ENCODE results near the gene SLC39A10.
"Not testable (repeated sequence)": the region's sequence is repeated elsewhere in the genome, so short reads cannot be mapped to it uniquely, and the experiment has no call there.

SLC39A10 gene

GRCh38 chr2:195662138-195662537, 5.1 kb downstream of the SLC39A10 start:
- peaks cover 22% of the 10 kb centered on the region for H3K4me1 ChIP-seq (ENCODE audit: control insufficient read depth, low read depth, low read length)
- H3K27me3 ChIP-seq (ENCODE audit: control insufficient read depth, insufficient read depth, low read length): no peaks in the 10 kb centered on the region
- no peak overlapping the region for H3K27ac ChIP-seq (ENCODE audit: low read length)
- no peak overlapping the region for H3K4me3 ChIP-seq (ENCODE audit: low read length)
- H3K9me3 ChIP-seq (ENCODE audit: control insufficient read depth, low read depth, low read length): no peaks in the 10 kb centered on the region
- no peaks in the 10 kb centered on the region for H3K36me3 ChIP-seq (ENCODE audit: control insufficient read depth, low read depth, low read length)
- no peak overlapping the region for H3K9ac ChIP-seq (ENCODE audit: low read length)

GRCh38 chr2:195663007-195663406, 6.0 kb downstream of the SLC39A10 start:
- H3K9ac ChIP-seq (ENCODE audit: low read length): no peak overlapping the region
- no peaks in the 10 kb centered on the region for H3K27me3 ChIP-seq (ENCODE audit: control insufficient read depth, insufficient read depth, low read length)
- H3K36me3 ChIP-seq (ENCODE audit: control insufficient read depth, low read depth, low read length): no peaks in the 10 kb centered on the region
- no peak overlapping the region for H3K27ac ChIP-seq (ENCODE audit: low read length)
- H3K4me3 ChIP-seq (ENCODE audit: low read length): no peak overlapping the region
- H3K9me3 ChIP-seq (ENCODE audit: control insufficient read depth, low read depth, low read length): no peaks in the 10 kb centered on the region
- peaks cover 22% of the 10 kb centered on the region for H3K4me1 ChIP-seq (ENCODE audit: control insufficient read depth, low read depth, low read length)

DNA sequence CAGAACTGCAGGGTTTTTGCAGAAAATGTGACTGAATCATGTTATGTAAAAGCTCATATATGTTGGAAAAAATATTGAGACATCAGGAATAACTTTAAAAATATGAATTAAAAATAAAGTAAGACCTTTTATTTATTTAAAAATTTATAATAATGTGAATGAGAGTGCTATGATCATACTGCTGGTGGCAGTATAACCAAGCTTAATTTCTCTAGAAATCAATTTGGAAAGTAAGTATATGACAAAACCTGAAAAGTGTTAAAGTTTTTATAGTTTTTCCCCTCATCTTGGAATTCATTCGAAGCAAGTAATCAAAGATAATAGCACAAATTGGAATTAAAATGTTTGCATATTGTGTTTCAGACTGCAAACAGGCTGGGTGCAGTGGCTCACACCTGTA, 7.5 kb downstream of the SLC39A10 start:
- Histone ChIP-seq H3K9ac (ENCODE audit: low read length) (no peak overlapping the region), H3K27me3 (ENCODE audit: control insufficient read depth, insufficient read depth, low read length) (no peaks in the 10 kb centered on the region), H3K4me3 (ENCODE audit: low read length) (no peak overlapping the region), H3K27ac (ENCODE audit: low read length) (no peak overlapping the region), H3K36me3 (ENCODE audit: control insufficient read depth, low read depth, low read length) (no peaks in the 10 kb centered on the region), H3K4me1 (ENCODE audit: control insufficient read depth, low read depth, low read length) (peaks cover 10% of the 10 kb centered on the region), H3K9me3 (ENCODE audit: control insufficient read depth, low read depth, low read length) (no peaks in the 10 kb centered on the region)

- not testable (repeated sequence) for H3K4me3 ChIP-seq (ENCODE audit: low read length); H3K27me3 ChIP-seq (ENCODE audit: control insufficient read depth, insufficient read depth, low read length); H3K36me3 ChIP-seq (ENCODE audit: control insufficient read depth, low read depth, low read length); H3K4me1 ChIP-seq (ENCODE audit: control insufficient read depth, low read depth, low read length); H3K9ac ChIP-seq (ENCODE audit: low read length); H3K9me3 ChIP-seq (ENCODE audit: control insufficient read depth, low read depth, low read length); H3K27ac ChIP-seq (ENCODE audit: low read length)
Measured at GRCh38 chr2:195665153-195665552, 8.1 kb downstream of the SLC39A10 start.

GRCh38 chr2:195666113-195666712, 9.2 kb downstream of the SLC39A10 start:
- Histone ChIP-seq H3K36me3 (ENCODE audit: control insufficient read depth, low read depth, low read length) (no peaks in the 10 kb centered on the region), H3K4me3 (ENCODE audit: low read length) (no peak overlapping the region), H3K9me3 (ENCODE audit: control insufficient read depth, low read depth, low read length) (no peaks in the 10 kb centered on the region), H3K27me3 (ENCODE audit: control insufficient read depth, insufficient read depth, low read length) (no peaks in the 10 kb centered on the region), H3K4me1 (ENCODE audit: control insufficient read depth, low read depth, low read length) (peaks cover 3% of the 10 kb centered on the region), H3K9ac (ENCODE audit: low read length) (no peak overlapping the region), H3K27ac (ENCODE audit: low read length) (no peak overlapping the region)

- H3K27ac ChIP-seq (ENCODE audit: low read length): no peak overlapping the region
- H3K4me3 ChIP-seq (ENCODE audit: low read length): no peak overlapping the region
- H3K27me3 ChIP-seq (ENCODE audit: control insufficient read depth, insufficient read depth, low read length): no peaks in the 10 kb centered on the region
- peaks cover 3% of the 10 kb centered on the region for H3K4me1 ChIP-seq (ENCODE audit: control insufficient read depth, low read depth, low read length)
- no peaks in the 10 kb centered on the region for H3K9me3 ChIP-seq (ENCODE audit: control insufficient read depth, low read depth, low read length)
- no peaks in the 10 kb centered on the region for H3K36me3 ChIP-seq (ENCODE audit: control insufficient read depth, low read depth, low read length)
- H3K9ac ChIP-seq (ENCODE audit: low read length): no peak overlapping the region
Measured at GRCh38 chr2:195667974-195668373, 10.9 kb downstream of the SLC39A10 start.

- Histone ChIP-seq H3K9me3 (ENCODE audit: control insufficient read depth, low read depth, low read length) (no peaks in the 10 kb centered on the region), H3K4me1 (ENCODE audit: control insufficient read depth, low read depth, low read length) (peaks cover 3% of the 10 kb centered on the region), H3K9ac (ENCODE audit: low read length) (no peak overlapping the region), H3K36me3 (ENCODE audit: control insufficient read depth, low read depth, low read length) (no peaks in the 10 kb centered on the region), H3K27ac (ENCODE audit: low read length) (no peak overlapping the region), H3K4me3 (ENCODE audit: low read length) (no peak overlapping the region), H3K27me3 (ENCODE audit: control insufficient read depth, insufficient read depth, low read length) (no peaks in the 10 kb centered on the region)
Measured at GRCh38 chr2:195670191-195670590, 13.2 kb downstream of the SLC39A10 start.

DNA sequence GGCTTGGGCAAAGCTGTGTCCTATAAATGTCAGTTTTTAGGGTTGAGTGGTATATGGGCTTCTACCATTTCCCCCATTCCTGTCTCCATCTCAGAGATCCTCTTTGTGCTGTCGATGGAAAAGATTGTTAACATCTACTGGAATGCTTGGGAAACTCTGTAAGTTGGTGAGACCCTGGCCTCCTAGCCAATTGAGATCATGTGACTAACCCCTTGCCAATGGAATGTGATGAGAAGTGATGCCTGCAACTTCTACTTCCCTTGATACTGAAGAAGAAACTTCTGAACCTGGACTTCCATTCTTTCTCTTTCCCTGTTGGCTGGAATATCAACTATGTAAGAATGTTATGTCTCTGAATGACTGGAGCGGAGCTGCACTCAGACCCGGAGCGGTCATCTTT, 14.5 kb downstream of the SLC39A10 start:
- Histone ChIP-seq H3K4me3 (ENCODE audit: low read length) (no peak overlapping the region), H3K9me3 (ENCODE audit: control insufficient read depth, low read depth, low read length) (no peaks in the 10 kb centered on the region), H3K9ac (ENCODE audit: low read length) (no peak overlapping the region), H3K27me3 (ENCODE audit: control insufficient read depth, insufficient read depth, low read length) (no peaks in the 10 kb centered on the region), H3K4me1 (ENCODE audit: control insufficient read depth, low read depth, low read length) (no peaks in the 10 kb centered on the region), H3K36me3 (ENCODE audit: control insufficient read depth, low read depth, low read length) (no peaks in the 10 kb centered on the region), H3K27ac (ENCODE audit: low read length) (no peak overlapping the region)

- H3K36me3 ChIP-seq (ENCODE audit: control insufficient read depth, low read depth, low read length): no peaks in the 10 kb centered on the region
- no peak overlapping the region for H3K4me3 ChIP-seq (ENCODE audit: low read length)
- H3K27me3 ChIP-seq (ENCODE audit: control insufficient read depth, insufficient read depth, low read length): no peaks in the 10 kb centered on the region
- no peaks in the 10 kb centered on the region for H3K9me3 ChIP-seq (ENCODE audit: control insufficient read depth, low read depth, low read length)
- H3K9ac ChIP-seq (ENCODE audit: low read length): no peak overlapping the region
- H3K27ac ChIP-seq (ENCODE audit: low read length): no peak overlapping the region
- no peaks in the 10 kb centered on the region for H3K4me1 ChIP-seq (ENCODE audit: control insufficient read depth, low read depth, low read length)
Measured at GRCh38 chr2:195672674-195673073, 15.6 kb downstream of the SLC39A10 start.

GRCh38 chr2:195674491-195675221, 17.6 kb downstream of the SLC39A10 start:
- Histone ChIP-seq H3K9ac (ENCODE audit: low read length) (no peak overlapping the region), H3K4me1 (ENCODE audit: control insufficient read depth, low read depth, low read length) (no peaks in the 10 kb centered on the region), H3K27ac (ENCODE audit: low read length) (no peak overlapping the region), H3K27me3 (ENCODE audit: control insufficient read depth, insufficient read depth, low read length) (no peaks in the 10 kb centered on the region), H3K4me3 (ENCODE audit: low read length) (no peak overlapping the region), H3K36me3 (ENCODE audit: control insufficient read depth, low read depth, low read length) (no peaks in the 10 kb centered on the region), H3K9me3 (ENCODE audit: control insufficient read depth, low read depth, low read length) (no peaks in the 10 kb centered on the region)

DNA sequence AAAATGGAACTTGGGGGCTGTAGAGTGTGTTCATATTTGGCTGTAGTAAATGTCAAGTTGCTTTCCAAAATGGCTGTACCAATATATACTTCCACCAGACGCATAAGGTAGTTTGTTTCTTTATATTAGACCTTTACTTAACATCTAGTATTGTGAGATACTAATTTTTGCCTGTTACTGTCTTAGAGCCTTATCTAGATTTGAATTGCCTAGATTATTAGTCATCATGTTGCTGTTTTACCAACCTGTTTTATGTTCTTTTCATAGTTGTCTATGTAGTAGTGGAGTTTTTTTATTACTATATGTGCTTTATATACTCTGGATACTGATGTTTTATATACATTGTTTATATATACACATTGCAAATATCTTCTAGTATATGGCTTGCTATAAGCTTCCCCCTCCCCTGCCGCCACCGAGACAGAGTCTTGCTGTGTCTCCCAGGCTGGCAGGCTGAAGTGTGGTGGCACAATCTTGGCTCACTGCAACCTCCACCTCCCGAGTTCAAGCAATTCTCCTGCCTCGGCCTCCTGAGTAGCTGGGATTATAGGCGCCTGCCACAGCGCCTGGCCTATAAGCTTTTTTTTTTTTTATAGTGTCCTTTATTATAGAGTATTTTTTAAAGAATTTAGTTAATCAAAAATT, 18.9 kb downstream of the SLC39A10 start:
- no peak overlapping the region for H3K9ac ChIP-seq (ENCODE audit: low read length)
- H3K36me3 ChIP-seq (ENCODE audit: control insufficient read depth, low read depth, low read length): peaks cover 8% of the 10 kb centered on the region
- no peaks in the 10 kb centered on the region for H3K4me1 ChIP-seq (ENCODE audit: control insufficient read depth, low read depth, low read length)
- H3K4me3 ChIP-seq (ENCODE audit: low read length): no peak overlapping the region
- H3K27me3 ChIP-seq (ENCODE audit: control insufficient read depth, insufficient read depth, low read length): no peaks in the 10 kb centered on the region
- no peaks in the 10 kb centered on the region for H3K9me3 ChIP-seq (ENCODE audit: control insufficient read depth, low read depth, low read length)
- no peak overlapping the region for H3K27ac ChIP-seq (ENCODE audit: low read length)

- H3K9me3 ChIP-seq (ENCODE audit: control insufficient read depth, low read depth, low read length): no peaks in the 10 kb centered on the region
- H3K27me3 ChIP-seq (ENCODE audit: control insufficient read depth, insufficient read depth, low read length): no peaks in the 10 kb centered on the region
- H3K4me3 ChIP-seq (ENCODE audit: low read length): no peak overlapping the region
- peaks cover 8% of the 10 kb centered on the region for H3K36me3 ChIP-seq (ENCODE audit: control insufficient read depth, low read depth, low read length)
- H3K9ac ChIP-seq (ENCODE audit: low read length): no peak overlapping the region
- no peak overlapping the region for H3K27ac ChIP-seq (ENCODE audit: low read length)
- H3K4me1 ChIP-seq (ENCODE audit: control insufficient read depth, low read depth, low read length): no peaks in the 10 kb centered on the region
Measured at GRCh38 chr2:195677290-195677689, 20.3 kb downstream of the SLC39A10 start.

Data from iPS-18a (cell line).